ENCODE measurements around the gene WDR53.
"Not testable (repeated sequence)": the region's sequence is repeated elsewhere in the genome, so short reads cannot be mapped to it uniquely, and the experiment has no call there.

The WDR53 gene

GRCh38 chr3:196604548-196604947 lies 36.2 kb upstream of the WDR53 start:
- no peak for DNase-seq (ENCODE audit: insufficient read length, low spot score)
- no peak for TF ChIP-seq CTCF (IDR thresholded peaks at IDR 0.05; ENCODE audit: insufficient read depth, missing control alignments)

GRCh38 chr3:196603683-196604082 lies 35.3 kb upstream of the WDR53 start:
- FAIRE-seq (no peak), DNase-seq (ENCODE audit: insufficient read length, low spot score) (no peak)
- TF ChIP-seq CTCF (IDR thresholded peaks at IDR 0.05; ENCODE audit: insufficient read depth, missing control alignments), result no peak

More at GRCh38 chr3:196604548-196604947, 36.2 kb upstream of the WDR53 start:
- no peak for FAIRE-seq

DNA sequence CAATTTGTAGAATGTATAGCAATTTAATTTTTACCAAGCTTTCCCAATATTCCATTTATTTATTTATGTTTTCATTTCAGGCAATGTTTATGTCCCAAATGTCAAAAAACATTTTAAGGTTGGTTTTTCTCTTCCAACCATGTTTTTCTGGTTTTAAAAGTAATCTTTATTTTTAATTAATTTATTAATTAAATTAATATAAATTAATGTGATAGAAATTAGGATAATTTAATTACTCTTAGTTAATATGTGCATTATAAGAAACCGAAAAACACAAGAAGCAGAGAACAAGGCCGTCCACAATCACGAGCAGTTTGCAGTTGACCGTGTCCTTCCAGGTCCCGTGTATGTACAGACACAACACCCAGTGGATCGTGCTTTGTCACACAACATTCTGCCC lies 34.3 kb upstream of the WDR53 start:
- FAIRE-seq (no peak), DNase-seq (ENCODE audit: insufficient read length, low spot score) (no peak)
- no peak for TF ChIP-seq CTCF (IDR thresholded peaks at IDR 0.05; ENCODE audit: insufficient read depth, missing control alignments)

GRCh38 chr3:196600359-196600758 lies 32.0 kb upstream of the WDR53 start:
- TF ChIP-seq CTCF (IDR thresholded peaks at IDR 0.05; ENCODE audit: insufficient read depth, missing control alignments), result no peak
- FAIRE-seq, result no peak
- DNase-seq (ENCODE audit: insufficient read length, low spot score), result no peak

DNA sequence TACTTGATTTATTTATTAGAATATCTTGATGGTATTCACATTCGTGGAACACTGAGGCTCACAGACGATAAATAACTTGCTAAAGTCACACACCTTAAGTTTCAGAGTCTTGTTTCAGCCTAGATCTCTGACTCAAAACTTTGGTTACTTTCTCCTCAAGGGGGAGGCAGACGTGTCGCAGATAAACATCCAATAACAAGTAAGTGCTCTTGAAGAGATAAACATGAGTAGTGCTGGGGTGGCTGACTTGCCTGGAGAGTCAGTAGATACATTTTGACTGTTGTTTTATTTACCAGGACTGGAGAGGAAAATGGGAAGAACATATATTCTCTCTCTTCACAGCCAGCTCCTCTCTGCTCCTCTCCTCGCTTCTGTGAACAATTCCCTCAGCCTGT lies 31.4 kb upstream of the WDR53 start:
- DNase-seq (ENCODE audit: insufficient read length, low spot score) (no peak), FAIRE-seq (no peak)
- no peak for TF ChIP-seq CTCF (IDR thresholded peaks at IDR 0.05; ENCODE audit: insufficient read depth, missing control alignments)

- not testable (repeated sequence) for FAIRE-seq; DNase-seq (ENCODE audit: insufficient read length, low spot score)
Measured at GRCh38 chr3:196597971-196598733, 29.8 kb upstream of the WDR53 start.

DNA sequence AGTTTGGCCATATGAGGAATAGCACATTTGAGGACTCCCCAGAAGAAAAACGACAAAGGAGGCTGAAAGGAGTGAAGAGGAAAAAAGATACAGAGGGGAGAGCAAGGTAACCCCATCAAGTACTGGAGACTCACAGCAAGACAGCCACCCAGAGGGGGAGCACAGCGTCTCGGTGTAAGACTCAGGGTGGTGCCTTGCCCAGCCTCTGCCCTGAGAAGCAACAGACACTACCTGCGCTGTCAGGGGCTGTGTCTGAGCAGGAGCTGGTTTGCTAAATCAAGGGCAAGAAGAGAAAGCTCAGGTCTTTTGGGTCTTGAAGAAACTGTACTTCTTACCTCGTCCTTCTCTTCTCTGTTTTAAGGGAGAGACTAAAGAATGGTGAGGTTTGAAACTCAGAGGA lies 28.0 kb upstream of the WDR53 start:
- no peak for TF ChIP-seq CTCF (IDR thresholded peaks at IDR 0.05; ENCODE audit: insufficient read depth, missing control alignments)
- FAIRE-seq, result no peak

More for the DNA sequence above, 28.0 kb upstream of the WDR53 start:
- no peak for DNase-seq (ENCODE audit: insufficient read length, low spot score)

All from D721Med (cell line).